PC-9 (cell line): Measurements from ENCODE around the gene SLC35D1. TPM values are rescaled to one million over a fixed set of nuclear protein-coding genes. Genes with fewer than 3 reads are reported as not detected.

Source experiments
- BruUV-seq: library from RNA; stranded (reverse); fragments of 400-500 nt; replicated peaks from 2 replicates; lab custom pipeline; 2021; lab: Mats Ljungman, UMichigan
- CTCF ChIA-PET: fragments of 300-600 bp; sonication (Branson Sonifier 250); formaldehyde crosslinking; loops from one replicate; lab custom pipeline; 2022; ENCODE audit warnings: antibody characterized with exemption; lab: Charles Lee
- POLR2A ChIA-PET: fragments of 300-600 bp; sonication (Branson Sonifier 250); formaldehyde crosslinking; loops from one replicate; lab custom pipeline; 2022; ENCODE audit warnings: antibody characterized with exemption; ENCODE audit not compliant: unreplicated experiment; lab: Charles Lee
- DNase-seq, 2 experiments: peaks; one replicate each; pipeline versions ENCODE4 v3.0.0 to v3.0.0-alpha.2; 2015 to 2022; ENCODE audit warnings: mixed read lengths in 1 of 2
- H2AFZ ChIP-seq: fragments of 200-600 bp; sonication (generic); 2 replicates; pipeline ENCODE4 v1.8.1; 2017; ENCODE audit warnings: antibody characterized with exemption
- H3F3A ChIP-seq: fragments of 200-600 bp; sonication (generic); 2 replicates; pipeline ENCODE4 v1.8.1; 2017; ENCODE audit warnings: antibody characterized with exemption, mild to moderate bottlenecking, low read depth; ENCODE audit not compliant: insufficient read depth
- H3K27ac ChIP-seq: fragments of 200-600 bp; sonication (generic); 2 replicates; pipeline ENCODE4 v1.6.1; 2016; ENCODE audit warnings: mixed run types
- H3K27me3 ChIP-seq: fragments of 200-600 bp; sonication (generic); 2 replicates; pipeline ENCODE4 v1.6.1; 2016; ENCODE audit warnings: low read depth, mixed run types; ENCODE audit not compliant: insufficient read depth
- H3K36me3 ChIP-seq: fragments of 200-600 bp; sonication (generic); 2 replicates; pipeline ENCODE4 v1.6.1; 2016; ENCODE audit warnings: low read depth, mixed run types
- H3K4me1 ChIP-seq: fragments of 200-600 bp; sonication (generic); replicated peaks from 2 replicates; pipeline ENCODE4 v1.6.1; 2016; ENCODE audit warnings: mixed run types; ENCODE audit not compliant: insufficient read depth
- H3K4me2 ChIP-seq: fragments of 200-600 bp; sonication (generic); 2 replicates; pipeline ENCODE4 v1.6.1; 2017; ENCODE audit warnings: mixed run types
- H3K4me3 ChIP-seq: fragments of 200-600 bp; sonication (generic); 2 replicates; pipeline ENCODE4 v1.6.1; 2016; ENCODE audit warnings: mixed run types
- H3K79me2 ChIP-seq: fragments of 200-600 bp; sonication (generic); 2 replicates; pipeline ENCODE4 v1.6.1; 2017; ENCODE audit warnings: low read depth, mixed run types
- H3K9me2 ChIP-seq: fragments of 200-600 bp; sonication (generic); 2 replicates; pipeline ENCODE4 v1.8.1; 2017; ENCODE audit warnings: mild to moderate bottlenecking; ENCODE audit not compliant: insufficient read depth
- H3K9me3 ChIP-seq: fragments of 200-600 bp; sonication (generic); 2 replicates; pipeline ENCODE4 v1.8.1; 2016; ENCODE audit warnings: low read depth; ENCODE audit not compliant: insufficient read depth
- H4K20me1 ChIP-seq: fragments of 200-600 bp; sonication (generic); 2 replicates; pipeline ENCODE4 v1.8.1; 2017; ENCODE audit not compliant: insufficient read depth
- EZH2 ChIP-seq: fragments of 200-600 bp; sonication (generic); IDR thresholded peaks from 2 replicates; pipeline ENCODE4 v1.8.0; 2017; ENCODE audit warnings: antibody characterized with exemption, low read depth
- intact Hi-C: fragments of 100-400 bp; cut with micrococcal nuclease; formaldehyde crosslinking; loops from one replicate; pipeline ENCODE4 v1.10.0; 2022; ENCODE audit not compliant: unreplicated experiment
- total RNA-seq: library from RNA; stranded (reverse); gene quantifications from 2 replicates; pipeline ENCODE4 v1.2.3, GENCODE V29; 2021
- TF ChIP-seq, protein P1 (sequence below): fragments of 200-600 bp; sonication (generic); conservative IDR thresholded peaks from 2 replicates; pipeline ENCODE4 v1.6.1; 2017; ENCODE audit warnings: mixed run types, antibody characterized with exemption, mild to moderate bottlenecking, moderate library complexity

Gene SLC35D1
- total RNA-seq, 1 experiment from 2014 or later = 2.6 TPM

GRCh38 chr1:67044631-67045270 lies 9.2 kb downstream of the SLC35D1 start:
- CTCF ChIA-PET = no interaction called here
- H3K27me3 ChIP-seq = no peaks in the 10 kb centered on the region
- no peaks in the 10 kb centered on the region for H3K9me3 ChIP-seq
- no peaks in the 10 kb centered on the region for H3F3A ChIP-seq
- intact Hi-C loops = no loop called here
- H3K4me1 ChIP-seq = no peaks in the 10 kb centered on the region
- H2AFZ ChIP-seq = no peak overlapping the region
- H3K4me2 ChIP-seq = no peak overlapping the region
- H3K27ac ChIP-seq = no peak overlapping the region
- POLR2A ChIA-PET = no interaction called here
- H3K4me3 ChIP-seq = no peak overlapping the region
- DNase-seq = no peak
- H3K9me2 ChIP-seq = no peaks in the 10 kb centered on the region
- no peaks in the 10 kb centered on the region for H3K79me2 ChIP-seq
- BruUV-seq = no TSS peak
- no peaks in the 10 kb centered on the region for H4K20me1 ChIP-seq
- TF ChIP-seq, protein P1, sequence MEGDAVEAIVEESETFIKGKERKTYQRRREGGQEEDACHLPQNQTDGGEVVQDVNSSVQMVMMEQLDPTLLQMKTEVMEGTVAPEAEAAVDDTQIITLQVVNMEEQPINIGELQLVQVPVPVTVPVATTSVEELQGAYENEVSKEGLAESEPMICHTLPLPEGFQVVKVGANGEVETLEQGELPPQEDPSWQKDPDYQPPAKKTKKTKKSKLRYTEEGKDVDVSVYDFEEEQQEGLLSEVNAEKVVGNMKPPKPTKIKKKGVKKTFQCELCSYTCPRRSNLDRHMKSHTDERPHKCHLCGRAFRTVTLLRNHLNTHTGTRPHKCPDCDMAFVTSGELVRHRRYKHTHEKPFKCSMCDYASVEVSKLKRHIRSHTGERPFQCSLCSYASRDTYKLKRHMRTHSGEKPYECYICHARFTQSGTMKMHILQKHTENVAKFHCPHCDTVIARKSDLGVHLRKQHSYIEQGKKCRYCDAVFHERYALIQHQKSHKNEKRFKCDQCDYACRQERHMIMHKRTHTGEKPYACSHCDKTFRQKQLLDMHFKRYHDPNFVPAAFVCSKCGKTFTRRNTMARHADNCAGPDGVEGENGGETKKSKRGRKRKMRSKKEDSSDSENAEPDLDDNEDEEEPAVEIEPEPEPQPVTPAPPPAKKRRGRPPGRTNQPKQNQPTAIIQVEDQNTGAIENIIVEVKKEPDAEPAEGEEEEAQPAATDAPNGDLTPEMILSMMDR = no peak
- TF ChIP-seq EZH2 = no peak
- H3K36me3 ChIP-seq = no peaks in the 10 kb centered on the region

DNA sequence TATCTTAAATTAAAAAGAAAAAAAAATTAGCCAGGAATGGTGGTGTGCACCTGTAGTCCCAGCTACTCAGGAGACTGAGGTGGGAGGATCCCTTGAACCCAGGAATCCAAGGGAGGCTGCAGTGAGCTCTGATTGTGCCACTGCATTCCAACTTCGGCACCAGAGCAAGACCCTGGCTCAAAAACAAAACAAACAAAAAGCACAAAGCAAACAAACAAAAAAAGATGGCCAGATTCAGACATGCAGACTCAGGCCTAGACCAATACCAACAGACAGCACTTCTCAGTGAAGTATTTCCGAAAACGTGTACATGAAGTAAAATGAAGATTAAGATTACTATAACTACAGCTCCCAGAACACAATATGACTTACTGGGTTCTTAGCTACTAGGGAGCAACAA lies 10.6 kb downstream of the SLC35D1 start:
- intact Hi-C loops = no loop called here
- Histone ChIP-seq H3K36me3 (no peaks in the 10 kb centered on the region), H3K27ac (no peak overlapping the region), H3K27me3 (no peaks in the 10 kb centered on the region), H3K4me2 (no peak overlapping the region), H2AFZ (no peak overlapping the region), H4K20me1 (no peaks in the 10 kb centered on the region), H3K79me2 (no peaks in the 10 kb centered on the region), H3K4me3 (no peak overlapping the region), H3K4me1 (no peaks in the 10 kb centered on the region), H3K9me3 (no peaks in the 10 kb centered on the region), H3F3A (no peaks in the 10 kb centered on the region), H3K9me2 (no peaks in the 10 kb centered on the region)
- BruUV-seq = no TSS peak
- TF ChIP-seq EZH2 = no peak
- TF ChIP-seq, protein P1 = no peak
- ChIA-PET POLR2A (no interaction called here), CTCF (no interaction called here)
- no peak for DNase-seq

- Histone ChIP-seq H3K9me3 (no peaks in the 10 kb centered on the region), H3K4me3 (no peak overlapping the region), H3K27ac (no peak overlapping the region), H2AFZ (no peak overlapping the region), H3K79me2 (no peaks in the 10 kb centered on the region), H3K4me2 (no peak overlapping the region), H3K36me3 (no peaks in the 10 kb centered on the region), H3K27me3 (no peaks in the 10 kb centered on the region), H3K9me2 (no peaks in the 10 kb centered on the region), H4K20me1 (no peaks in the 10 kb centered on the region), H3K4me1 (no peaks in the 10 kb centered on the region), H3F3A (no peaks in the 10 kb centered on the region)
- POLR2A ChIA-PET = no interaction called here
- CTCF ChIA-PET = no interaction called here
- no TSS peak for BruUV-seq
- intact Hi-C loops = no loop called here
- no peak for TF ChIP-seq EZH2
- TF ChIP-seq, protein P1 = no peak
- DNase-seq = no peak
These were observed 12.0 kb downstream of the SLC35D1 start for GRCh38 chr1:67041841-67042503.
